K562 (cell line): ENCODE data around the gene BCL7B. TPM values are rescaled to one million over a fixed set of nuclear protein-coding genes. Genes with fewer than 3 reads are reported as not detected.
A peak's percentile ranks its signal among the peaks of the same experiment; 100 is the strongest.

ENCODE experiments used
- ASH1L ChIP-seq: fragments of 450-650 bp; IDR thresholded peaks from 2 replicates; pipeline ENCODE4 v1.6.1; 2018; ENCODE audit warnings: borderline replicate concordance, mild to moderate bottlenecking, low read depth; ENCODE audit not compliant: partially characterized antibody
- CCNT2 ChIP-seq: IDR thresholded peaks from 2 replicates; pipeline ENCODE4 v1.6.1; 2011; ENCODE audit warnings: borderline replicate concordance, low read depth, mild to moderate bottlenecking, moderate library complexity, mixed read lengths, low read length; ENCODE audit not compliant: insufficient read length; ENCODE audit errors: extremely low read depth
- CEBPB ChIP-seq: fragments of 450-650 bp; IDR thresholded peaks from 2 replicates; pipeline ENCODE4 v1.6.1; 2016; ENCODE audit warnings: missing genetic modification characterization, missing compliant biosample characterization
- HMG20B ChIP-seq: fragments of 250-450 bp; sonication (Bioruptor Pico); IDR thresholded peaks from 2 replicates; pipeline ENCODE4 v1.5.0; 2021; ENCODE audit warnings: mild to moderate bottlenecking
- POLR2G ChIP-seq: fragments of 200-400 bp; formaldehyde crosslinking; IDR thresholded peaks from 2 replicates; pipeline ENCODE4 v1.6.1; 2017; ENCODE audit warnings: low read depth, mild to moderate bottlenecking, antibody characterized with exemption, low read length, moderate library complexity
- SP1 ChIP-seq: sonication (generic); formaldehyde crosslinking; IDR thresholded peaks from 2 replicates; pipeline ENCODE4 v1.8.1; 2022; ENCODE audit warnings: mild to moderate bottlenecking, missing genetic modification reagents
- ZFX ChIP-seq: sonication (generic); formaldehyde crosslinking; IDR thresholded peaks from 2 replicates; pipeline ENCODE4 v1.8.0; 2022; ENCODE audit warnings: mild to moderate bottlenecking, missing genetic modification reagents, moderate library complexity
- ZNF24 ChIP-seq: fragments of 450-650 bp; IDR thresholded peaks from 2 replicates; pipeline ENCODE4 v1.6.1; 2016
- ZNF282 ChIP-seq: sonication (generic); formaldehyde crosslinking; IDR thresholded peaks from 2 replicates; pipeline ENCODE4 v1.8.1; 2023; ENCODE audit warnings: missing genetic modification reagents
- polyA plus RNA-seq, 8 experiments: library from polyadenylated mRNA; depleted of rRNA in 4 of 8; stranded (reverse) in 5 of 8; unstranded in 3 of 8; fragments of >200 nt; fragmentation: Nextera tagmentation in 2 of 8; fragmentation: Illumina TruSeq in 1 of 8; extraction: Ambion mirVana in 2 of 8; extraction: Trizol in 1 of 8; gene quantifications; 2 replicates each; pipeline versions ENCODE4 v1.2.1 to v1.2.3, GENCODE V29; 2011 to 2014; ENCODE audit warnings: inconsistent platforms in 1 of 8, missing spikeins in 1 of 8
- total RNA-seq, 7 experiments: library from RNA; depleted of rRNA in 6 of 7; stranded (reverse); fragments of >200 nt in 6 of 7; fragmentation: Illumina TruSeq in 2 of 7; extraction: Trizol in 2 of 7; gene quantifications; 2 replicates each; pipeline versions ENCODE4 v1.2.1 to v1.2.3, GENCODE V29; 2011 to 2021; ENCODE audit warnings: low replicate concordance in 1 of 7
- TF ChIP-seq, protein P1 (sequence below): sonication (generic); formaldehyde crosslinking; IDR thresholded peaks from 2 replicates; pipeline ENCODE4 v1.8.0; 2022; ENCODE audit warnings: mild to moderate bottlenecking, missing genetic modification reagents
- TF ChIP-seq, protein P2 (sequence below), 2 experiments: IDR thresholded peaks; 2 replicates each; pipeline ENCODE4 v1.6.1; 2012; ENCODE audit warnings: improper control_type of control experiment in 2 of 2, low read depth in 2 of 2, low read length in 2 of 2, borderline replicate concordance in 1 of 2
- TF ChIP-seq, protein P3 (sequence below): fragments of 250-450 bp; sonication (Bioruptor Pico); IDR thresholded peaks from 2 replicates; pipeline ENCODE4 v1.5.0; 2022; ENCODE audit warnings: mild to moderate bottlenecking
- TF ChIP-seq, protein P4 (sequence below): sonication (generic); formaldehyde crosslinking; IDR thresholded peaks from 2 replicates; pipeline ENCODE4 v1.8.1; 2023; ENCODE audit warnings: mild to moderate bottlenecking, missing genetic modification reagents
- TF ChIP-seq, protein P5 (sequence below): fragments of 250-450 bp; sonication (Bioruptor Pico); IDR thresholded peaks from 2 replicates; pipeline ENCODE4 v1.8.0; 2022; ENCODE audit warnings: moderate library complexity, mild to moderate bottlenecking, inconsistent platforms

Gene BCL7B
- total and polyA plus RNA-seq, 9 of the 15 experiments (the other 6 are each of a cell fraction or from before 2014, with no cell fraction given), result 10.0 to 73.2 (median 32.9) TPM

DNA sequence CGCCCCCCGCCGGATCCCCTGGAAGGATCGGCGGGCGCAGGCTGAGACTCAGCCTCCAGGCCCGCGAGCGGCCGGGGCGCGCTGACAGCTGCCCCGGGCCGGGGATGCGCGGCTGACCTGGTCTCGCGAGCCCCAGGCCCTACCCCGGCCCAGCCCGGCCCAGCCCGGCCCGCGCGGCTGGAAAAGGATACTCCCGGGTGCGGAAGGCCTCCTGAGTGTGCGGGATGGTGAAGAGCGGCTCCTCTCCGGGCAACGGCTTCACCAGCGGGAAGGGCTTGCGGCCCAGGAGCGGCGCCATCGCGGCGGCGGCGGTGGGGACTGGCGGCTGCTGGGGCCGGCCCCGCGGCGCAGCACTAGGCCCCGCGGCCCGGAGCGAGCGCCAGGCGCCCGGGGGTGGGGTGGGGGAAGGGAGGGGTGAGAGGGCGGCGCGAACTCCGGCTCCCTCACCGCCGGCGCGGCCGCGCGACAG, 35.8 kb downstream of the BCL7B start (continued):
- TF ChIP-seq, protein P1, sequence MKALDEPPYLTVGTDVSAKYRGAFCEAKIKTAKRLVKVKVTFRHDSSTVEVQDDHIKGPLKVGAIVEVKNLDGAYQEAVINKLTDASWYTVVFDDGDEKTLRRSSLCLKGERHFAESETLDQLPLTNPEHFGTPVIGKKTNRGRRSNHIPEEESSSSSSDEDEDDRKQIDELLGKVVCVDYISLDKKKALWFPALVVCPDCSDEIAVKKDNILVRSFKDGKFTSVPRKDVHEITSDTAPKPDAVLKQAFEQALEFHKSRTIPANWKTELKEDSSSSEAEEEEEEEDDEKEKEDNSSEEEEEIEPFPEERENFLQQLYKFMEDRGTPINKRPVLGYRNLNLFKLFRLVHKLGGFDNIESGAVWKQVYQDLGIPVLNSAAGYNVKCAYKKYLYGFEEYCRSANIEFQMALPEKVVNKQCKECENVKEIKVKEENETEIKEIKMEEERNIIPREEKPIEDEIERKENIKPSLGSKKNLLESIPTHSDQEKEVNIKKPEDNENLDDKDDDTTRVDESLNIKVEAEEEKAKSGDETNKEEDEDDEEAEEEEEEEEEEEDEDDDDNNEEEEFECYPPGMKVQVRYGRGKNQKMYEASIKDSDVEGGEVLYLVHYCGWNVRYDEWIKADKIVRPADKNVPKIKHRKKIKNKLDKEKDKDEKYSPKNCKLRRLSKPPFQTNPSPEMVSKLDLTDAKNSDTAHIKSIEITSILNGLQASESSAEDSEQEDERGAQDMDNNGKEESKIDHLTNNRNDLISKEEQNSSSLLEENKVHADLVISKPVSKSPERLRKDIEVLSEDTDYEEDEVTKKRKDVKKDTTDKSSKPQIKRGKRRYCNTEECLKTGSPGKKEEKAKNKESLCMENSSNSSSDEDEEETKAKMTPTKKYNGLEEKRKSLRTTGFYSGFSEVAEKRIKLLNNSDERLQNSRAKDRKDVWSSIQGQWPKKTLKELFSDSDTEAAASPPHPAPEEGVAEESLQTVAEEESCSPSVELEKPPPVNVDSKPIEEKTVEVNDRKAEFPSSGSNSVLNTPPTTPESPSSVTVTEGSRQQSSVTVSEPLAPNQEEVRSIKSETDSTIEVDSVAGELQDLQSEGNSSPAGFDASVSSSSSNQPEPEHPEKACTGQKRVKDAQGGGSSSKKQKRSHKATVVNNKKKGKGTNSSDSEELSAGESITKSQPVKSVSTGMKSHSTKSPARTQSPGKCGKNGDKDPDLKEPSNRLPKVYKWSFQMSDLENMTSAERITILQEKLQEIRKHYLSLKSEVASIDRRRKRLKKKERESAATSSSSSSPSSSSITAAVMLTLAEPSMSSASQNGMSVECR (CRISPR knock-in tag), result peak; percentile 31; the same call in 1 of the 2 replicates
- TF ChIP-seq CCNT2, result peak; percentile 72
- 0 out of 2 replicates have a peak, but pooled peaks have one; percentile 38 for TF ChIP-seq ZNF24
- 0 out of 2 replicates have a peak, but pooled peaks have one; percentile 58 for TF ChIP-seq ZNF282 (CRISPR knock-in tag)
- TF ChIP-seq SP1 (CRISPR knock-in tag), result no peak
- TF ChIP-seq POLR2G, result peak; percentile 87
- peak; percentile 90 for TF ChIP-seq ZFX (CRISPR knock-in tag)
- no peak for TF ChIP-seq CEBPB (tag)
- no peak for TF ChIP-seq ASH1L
- TF ChIP-seq, protein P2, sequence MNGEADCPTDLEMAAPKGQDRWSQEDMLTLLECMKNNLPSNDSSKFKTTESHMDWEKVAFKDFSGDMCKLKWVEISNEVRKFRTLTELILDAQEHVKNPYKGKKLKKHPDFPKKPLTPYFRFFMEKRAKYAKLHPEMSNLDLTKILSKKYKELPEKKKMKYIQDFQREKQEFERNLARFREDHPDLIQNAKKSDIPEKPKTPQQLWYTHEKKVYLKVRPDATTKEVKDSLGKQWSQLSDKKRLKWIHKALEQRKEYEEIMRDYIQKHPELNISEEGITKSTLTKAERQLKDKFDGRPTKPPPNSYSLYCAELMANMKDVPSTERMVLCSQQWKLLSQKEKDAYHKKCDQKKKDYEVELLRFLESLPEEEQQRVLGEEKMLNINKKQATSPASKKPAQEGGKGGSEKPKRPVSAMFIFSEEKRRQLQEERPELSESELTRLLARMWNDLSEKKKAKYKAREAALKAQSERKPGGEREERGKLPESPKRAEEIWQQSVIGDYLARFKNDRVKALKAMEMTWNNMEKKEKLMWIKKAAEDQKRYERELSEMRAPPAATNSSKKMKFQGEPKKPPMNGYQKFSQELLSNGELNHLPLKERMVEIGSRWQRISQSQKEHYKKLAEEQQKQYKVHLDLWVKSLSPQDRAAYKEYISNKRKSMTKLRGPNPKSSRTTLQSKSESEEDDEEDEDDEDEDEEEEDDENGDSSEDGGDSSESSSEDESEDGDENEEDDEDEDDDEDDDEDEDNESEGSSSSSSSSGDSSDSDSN (IDR thresholded peaks at IDR 0.05; ENCODE audit: borderline replicate concordance in 1 of 2, low read depth in 2 of 2, low read length in 2 of 2), result peak; percentile 56 to 95; a peak in 2 of 4 replicates
- no peak for TF ChIP-seq HMG20B
- TF ChIP-seq, protein P3, sequence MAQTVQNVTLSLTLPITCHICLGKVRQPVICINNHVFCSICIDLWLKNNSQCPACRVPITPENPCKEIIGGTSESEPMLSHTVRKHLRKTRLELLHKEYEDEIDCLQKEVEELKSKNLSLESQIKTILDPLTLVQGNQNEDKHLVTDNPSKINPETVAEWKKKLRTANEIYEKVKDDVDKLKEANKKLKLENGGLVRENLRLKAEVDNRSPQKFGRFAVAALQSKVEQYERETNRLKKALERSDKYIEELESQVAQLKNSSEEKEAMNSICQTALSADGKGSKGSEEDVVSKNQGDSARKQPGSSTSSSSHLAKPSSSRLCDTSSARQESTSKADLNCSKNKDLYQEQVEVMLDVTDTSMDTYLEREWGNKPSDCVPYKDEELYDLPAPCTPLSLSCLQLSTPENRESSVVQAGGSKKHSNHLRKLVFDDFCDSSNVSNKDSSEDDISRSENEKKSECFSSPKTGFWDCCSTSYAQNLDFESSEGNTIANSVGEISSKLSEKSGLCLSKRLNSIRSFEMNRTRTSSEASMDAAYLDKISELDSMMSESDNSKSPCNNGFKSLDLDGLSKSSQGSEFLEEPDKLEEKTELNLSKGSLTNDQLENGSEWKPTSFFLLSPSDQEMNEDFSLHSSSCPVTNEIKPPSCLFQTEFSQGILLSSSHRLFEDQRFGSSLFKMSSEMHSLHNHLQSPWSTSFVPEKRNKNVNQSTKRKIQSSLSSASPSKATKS (CRISPR knock-in tag), result no peak
- TF ChIP-seq, protein P4, sequence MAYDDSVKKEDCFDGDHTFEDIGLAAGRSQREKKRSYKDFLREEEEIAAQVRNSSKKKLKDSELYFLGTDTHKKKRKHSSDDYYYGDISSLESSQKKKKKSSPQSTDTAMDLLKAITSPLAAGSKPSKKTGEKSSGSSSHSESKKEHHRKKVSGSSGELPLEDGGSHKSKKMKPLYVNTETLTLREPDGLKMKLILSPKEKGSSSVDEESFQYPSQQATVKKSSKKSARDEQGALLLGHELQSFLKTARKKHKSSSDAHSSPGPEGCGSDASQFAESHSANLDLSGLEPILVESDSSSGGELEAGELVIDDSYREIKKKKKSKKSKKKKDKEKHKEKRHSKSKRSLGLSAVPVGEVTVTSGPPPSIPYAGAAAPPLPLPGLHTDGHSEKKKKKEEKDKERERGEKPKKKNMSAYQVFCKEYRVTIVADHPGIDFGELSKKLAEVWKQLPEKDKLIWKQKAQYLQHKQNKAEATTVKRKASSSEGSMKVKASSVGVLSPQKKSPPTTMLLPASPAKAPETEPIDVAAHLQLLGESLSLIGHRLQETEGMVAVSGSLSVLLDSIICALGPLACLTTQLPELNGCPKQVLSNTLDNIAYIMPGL (CRISPR knock-in tag), result peak; percentile 86
- TF ChIP-seq, protein P5, sequence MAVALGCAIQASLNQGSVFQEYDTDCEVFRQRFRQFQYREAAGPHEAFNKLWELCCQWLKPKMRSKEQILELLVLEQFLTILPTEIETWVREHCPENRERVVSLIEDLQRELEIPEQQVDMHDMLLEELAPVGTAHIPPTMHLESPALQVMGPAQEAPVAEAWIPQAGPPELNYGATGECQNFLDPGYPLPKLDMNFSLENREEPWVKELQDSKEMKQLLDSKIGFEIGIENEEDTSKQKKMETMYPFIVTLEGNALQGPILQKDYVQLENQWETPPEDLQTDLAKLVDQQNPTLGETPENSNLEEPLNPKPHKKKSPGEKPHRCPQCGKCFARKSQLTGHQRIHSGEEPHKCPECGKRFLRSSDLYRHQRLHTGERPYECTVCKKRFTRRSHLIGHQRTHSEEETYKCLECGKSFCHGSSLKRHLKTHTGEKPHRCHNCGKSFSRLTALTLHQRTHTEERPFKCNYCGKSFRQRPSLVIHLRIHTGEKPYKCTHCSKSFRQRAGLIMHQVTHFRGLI (CRISPR knock-in tag), result no peak
